Ecto neural progenitor cell (in vitro differentiated cells): ENCODE measurements around the gene ETNK2.
"Not testable (repeated sequence)": the region's sequence is repeated elsewhere in the genome, so short reads cannot be mapped to it uniquely, and the experiment has no call there.

Experiments
- DNase-seq: peaks from one replicate; pipeline ENCODE4 v3.0.0-alpha.2; 2018; ENCODE audit warnings: low spot score

ETNK2 gene

DNA sequence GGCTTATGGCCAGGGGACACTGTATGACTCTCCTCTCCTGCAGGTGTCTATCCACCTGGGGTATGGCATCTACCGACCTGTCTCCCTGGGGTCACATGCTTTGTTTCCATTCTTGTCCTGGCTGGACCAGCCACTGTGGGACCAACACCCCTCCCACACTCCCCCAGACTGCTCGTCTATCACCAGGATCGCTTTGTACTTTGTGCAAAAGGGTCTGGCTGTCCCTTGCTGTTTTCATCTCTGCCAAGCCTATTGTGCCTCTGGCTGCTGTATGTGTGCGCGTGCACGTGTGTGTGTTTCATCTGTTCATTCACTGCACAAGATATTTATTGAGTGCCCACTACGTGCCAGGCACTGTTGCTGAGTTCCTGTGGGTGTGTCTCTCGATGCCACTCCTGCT lies 25.5 kb downstream of the ETNK2 start:
- DNase-seq, result no peak

DNA sequence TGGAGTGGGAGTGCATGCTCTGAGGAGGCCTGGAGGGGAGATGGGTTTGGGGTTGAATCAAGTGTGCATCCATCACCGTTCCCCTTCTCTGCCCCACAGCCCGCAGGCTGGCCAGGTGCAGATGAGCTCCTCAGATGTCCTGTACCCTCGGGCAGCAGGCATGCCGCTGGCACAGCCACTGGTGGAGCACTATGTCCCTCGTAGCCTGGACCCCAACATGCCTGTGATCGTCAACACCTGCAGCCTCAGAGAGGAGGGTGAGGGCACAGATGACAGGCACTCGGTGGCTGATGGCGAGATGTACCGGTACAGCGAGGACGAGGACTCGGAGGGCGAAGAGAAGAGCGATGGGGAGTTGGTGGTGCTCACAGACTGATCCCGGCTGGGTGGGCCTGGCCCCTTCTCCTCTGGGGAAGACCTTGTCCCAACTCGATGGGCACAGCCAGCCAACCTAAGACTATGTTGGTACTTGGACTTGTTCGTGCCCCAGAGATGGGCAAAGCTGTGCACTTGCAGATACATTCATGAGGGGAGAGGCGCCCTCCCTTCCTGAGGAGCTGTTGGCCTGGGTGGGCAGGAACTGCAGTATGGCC lies 26.0 kb downstream of the ETNK2 start:
- no peak for DNase-seq

DNA sequence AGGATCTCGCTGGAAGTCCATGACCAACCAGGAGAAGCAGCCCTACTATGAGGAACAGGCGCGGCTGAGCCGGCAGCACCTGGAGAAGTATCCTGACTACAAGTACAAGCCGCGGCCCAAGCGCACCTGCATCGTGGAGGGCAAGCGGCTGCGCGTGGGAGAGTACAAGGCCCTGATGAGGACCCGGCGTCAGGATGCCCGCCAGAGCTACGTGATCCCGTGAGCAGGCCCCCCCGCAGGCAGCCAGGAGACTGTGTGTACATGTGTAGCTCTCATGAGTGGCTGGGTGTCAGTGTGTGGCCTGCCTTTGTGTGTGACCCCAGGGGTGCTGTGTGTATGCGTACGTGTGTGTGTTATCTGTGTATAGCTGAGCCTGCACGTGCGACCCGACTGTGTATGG lies 27.2 kb downstream of the ETNK2 start:
- DNase-seq, result no peak

DNA sequence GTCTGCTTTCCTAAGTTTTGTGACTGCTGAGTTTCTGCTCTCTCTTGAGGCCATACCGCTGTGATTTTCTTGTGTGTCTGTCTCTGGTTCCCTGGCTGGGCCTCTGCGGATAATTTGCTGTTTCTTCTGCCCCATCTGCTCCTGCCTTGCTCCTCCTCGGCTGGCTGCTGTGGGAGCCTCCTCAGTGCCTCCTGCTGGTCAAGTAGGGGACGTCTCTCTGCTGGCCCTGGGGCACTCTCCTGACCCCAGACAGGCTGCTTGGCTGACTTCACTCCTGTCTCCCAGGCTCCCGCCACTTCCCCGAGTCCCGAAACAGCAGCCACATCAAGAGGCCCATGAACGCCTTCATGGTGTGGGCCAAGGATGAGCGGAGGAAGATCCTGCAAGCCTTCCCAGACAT lies 28.5 kb downstream of the ETNK2 start:
- DNase-seq, result peak; percentile 69

DNA sequence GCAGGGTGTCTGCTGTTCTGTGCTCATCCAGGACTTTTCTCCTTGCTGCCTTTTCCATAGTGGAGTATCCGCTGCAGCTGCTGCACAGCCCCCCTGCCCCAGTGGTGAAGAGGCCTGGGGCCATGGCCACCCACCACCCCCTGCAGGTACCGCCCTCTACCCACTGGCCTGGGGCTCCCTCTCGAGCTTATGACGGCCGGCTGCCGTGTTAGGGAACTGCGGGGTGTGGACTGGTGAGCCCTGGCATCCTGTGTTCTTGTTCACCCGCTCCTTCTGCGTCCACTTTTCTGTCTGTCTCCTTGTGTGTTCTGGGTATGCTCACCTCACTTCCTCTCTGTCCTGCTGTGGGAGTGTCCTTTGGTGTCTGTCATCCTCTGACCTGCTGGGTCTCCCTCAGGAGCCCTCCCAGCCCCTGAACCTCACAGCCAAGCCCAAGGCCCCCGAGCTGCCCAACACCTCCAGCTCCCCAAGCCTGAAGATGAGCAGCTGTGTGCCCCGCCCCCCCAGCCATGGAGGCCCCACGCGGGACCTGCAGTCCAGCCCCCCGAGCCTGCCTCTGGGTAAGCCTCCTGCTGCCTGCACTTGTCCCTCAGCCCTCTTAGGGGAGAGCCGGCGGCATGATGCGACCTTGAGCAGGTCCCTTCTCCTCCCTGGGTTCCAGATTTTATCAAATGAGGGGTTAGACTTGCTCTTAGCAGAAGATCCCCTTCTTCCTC lies 29.8 kb downstream of the ETNK2 start:
- DNase-seq, result no peak

DNA sequence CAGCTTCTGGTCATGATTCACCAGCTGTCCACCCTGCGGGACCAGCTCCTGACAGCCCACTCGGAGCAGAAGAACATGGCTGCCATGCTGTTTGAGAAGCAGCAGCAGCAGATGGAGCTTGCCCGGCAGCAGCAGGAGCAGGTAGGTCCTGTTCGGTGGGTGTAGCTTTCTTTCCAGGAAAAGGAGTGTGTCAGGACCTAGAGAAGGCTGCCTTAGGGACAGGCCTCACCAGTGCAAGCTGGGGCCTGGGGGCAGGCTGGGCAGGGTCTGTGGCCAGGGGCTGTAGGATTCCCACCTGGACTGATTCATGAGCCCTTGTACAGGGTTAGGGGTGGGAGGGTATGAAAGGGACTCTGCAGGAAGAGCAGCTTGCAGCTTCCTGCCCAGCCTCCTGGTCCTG lies 35.3 kb downstream of the ETNK2 start:
- DNase-seq, result no peak

DNA sequence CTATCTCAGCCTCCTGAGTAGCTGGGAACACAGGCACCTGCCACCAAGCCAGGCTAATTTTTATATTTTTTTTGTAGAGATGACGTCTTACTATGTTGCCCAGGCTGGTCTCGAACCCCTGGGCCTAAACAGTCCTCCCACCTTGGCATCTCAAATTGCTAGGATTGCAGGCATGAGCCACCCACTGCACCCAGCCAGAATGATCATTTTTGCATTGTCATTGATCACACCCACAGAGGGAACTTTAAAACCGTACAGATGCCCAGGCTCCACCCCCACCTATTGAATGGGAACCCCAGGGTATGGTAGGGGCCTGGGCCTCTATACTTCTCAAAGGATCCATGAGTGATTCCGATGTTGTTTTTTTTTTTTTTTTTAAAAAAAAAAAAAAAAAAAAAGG lies 36.7 kb downstream of the ETNK2 start:
- no peak for DNase-seq

DNA sequence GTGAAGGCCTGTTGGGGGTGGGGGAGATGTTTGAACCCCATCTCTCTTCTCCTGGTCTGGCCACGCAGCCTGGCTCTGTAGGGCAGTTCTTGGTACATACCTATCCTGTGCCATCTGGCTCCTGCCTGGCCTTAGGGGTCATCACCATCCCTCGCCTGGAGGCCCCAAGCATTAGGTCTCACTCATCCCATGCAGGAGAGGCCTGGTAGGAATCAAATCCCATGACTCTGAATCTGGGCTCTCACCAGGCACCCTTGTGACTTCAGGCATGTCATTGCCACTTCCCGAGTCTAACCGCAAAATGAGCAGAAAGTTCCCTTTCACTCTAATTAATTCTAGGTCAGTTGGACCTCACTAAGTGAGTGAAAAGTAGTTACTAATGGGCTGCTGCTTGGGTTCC lies 37.2 kb downstream of the ETNK2 start:
- DNase-seq, result no peak

DNA sequence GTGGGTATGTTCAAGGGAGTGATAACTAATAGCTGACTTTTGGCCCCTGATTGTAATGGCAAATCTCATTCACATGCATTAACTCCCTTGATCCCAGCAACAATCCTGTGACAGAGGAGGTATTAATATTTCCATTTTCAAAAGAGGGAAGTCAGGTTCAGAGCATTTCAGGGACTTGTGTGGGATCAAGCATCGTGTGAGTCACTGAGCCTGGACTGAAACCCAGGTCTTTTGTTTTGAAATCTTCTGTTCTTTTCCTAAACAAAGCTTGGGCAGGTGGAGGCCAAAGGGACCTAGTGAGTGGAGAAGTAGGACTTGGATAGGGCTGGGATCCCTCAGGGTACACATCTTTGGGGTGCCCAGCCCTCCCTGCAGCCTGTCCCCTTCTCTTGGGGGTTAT lies 37.9 kb downstream of the ETNK2 start:
- no peak for DNase-seq

DNA sequence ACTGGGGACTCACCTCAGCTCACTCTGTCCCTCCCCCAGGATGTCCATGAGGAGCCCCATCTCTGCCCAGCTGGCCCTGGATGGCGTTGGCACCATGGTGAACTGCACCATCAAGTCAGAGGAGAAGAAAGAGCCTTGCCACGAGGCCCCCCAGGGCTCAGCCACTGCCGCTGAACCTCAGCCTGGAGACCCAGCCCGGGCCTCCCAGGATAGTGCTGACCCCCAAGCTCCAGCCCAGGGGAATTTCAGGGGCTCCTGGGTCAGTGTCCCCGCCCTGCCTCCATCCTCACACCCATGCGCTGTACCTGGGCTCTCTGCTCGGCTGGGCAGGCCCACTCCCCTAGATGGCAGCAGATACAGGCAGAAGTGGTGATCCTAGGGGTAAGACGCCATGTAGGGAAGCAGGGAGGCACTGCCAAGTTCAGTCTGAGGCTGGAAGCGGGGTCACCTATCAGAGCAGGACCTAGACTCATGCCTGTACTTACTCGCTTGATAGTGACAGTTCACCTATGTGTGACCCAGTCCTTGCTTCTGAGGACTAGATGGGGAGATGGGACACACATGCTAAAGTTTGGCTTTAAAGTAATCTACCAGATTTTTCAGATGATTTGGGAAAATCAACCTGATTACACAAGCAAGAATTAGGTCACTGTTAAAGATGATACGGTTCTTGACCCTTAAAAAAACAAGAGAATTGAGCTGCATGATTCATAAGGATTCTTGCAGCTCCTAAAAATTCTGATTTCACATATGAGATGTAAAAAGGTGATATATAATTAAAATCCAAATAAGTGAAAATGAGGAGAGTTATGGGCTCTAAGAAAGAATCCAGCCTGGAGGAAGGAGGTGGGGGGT lies 38.7 kb downstream of the ETNK2 start:
- DNase-seq, result no peak

DNA sequence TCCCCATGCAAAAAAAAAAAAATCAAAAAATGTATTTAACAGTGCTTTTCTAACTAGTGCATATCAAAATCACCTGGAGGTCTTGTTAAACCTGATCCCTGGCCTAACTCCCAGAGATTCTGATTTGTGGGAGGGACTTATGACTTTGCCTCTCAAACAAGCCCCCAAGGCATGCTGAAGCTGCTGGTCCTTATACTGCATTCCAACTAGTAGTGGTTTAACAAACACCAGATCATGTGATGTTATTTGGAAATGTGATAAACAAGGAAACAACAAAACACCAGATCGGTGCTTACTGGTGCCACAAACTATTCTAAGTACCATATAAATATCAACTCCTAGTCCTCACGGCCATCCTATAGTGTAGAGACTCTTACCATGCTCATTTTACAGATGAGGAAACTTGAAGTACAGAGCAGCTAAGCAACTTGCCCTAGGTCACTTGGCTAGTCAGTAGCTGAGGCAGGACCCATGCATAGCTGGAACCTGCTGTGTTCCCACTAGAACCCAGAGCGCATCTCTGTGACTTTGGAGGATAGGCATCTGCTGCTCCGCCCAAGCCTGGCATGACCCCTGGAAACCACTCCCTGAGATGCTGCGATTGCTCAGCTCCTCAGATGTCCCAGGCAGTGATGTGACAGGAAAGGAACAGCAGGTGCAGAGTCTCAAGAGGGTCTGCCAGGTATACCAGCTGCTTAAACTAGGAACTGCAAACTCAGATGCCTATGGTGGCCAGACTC lies 40.8 kb downstream of the ETNK2 start:
- no peak for DNase-seq

DNA sequence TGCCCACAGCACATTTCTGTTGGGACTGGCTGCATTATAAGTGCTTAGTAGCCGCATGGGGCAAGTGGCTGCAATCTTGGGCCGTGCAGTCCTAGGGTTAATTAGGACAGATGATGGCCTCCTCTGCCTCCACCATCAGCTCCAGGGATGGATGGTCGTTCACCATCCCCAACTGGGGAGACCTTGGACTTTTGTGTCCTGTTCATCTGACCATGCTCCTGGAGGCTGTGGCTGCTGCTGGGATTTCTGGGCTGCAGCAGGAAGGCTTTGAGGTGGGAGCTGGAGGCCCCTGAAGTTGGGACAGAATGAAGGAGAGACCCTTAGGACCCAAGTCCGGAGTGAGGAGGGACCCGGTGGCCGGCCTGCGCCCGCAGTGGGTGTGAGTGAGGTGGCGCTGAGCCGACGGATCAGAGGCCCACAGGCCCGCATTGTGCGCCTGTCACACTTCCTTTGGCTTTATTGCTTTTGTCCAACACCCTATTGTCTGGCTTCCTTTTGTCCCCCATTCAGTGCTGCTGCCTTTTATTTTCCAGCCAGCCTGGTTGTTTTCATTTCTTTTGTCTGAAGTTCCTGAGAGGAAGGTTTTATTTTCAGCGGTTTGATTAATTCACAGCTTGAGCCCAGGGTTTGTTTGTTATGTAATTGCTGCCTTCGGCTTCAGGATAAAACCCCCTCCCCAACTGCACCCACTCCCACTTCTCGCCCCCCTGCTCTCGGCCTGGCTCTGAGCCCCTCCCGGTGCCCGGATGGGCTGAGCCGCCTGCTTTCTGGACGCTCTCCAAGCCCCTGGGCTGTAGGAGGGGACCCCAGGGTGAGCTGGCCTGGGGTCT lies 43.3 kb downstream of the ETNK2 start:
- DNase-seq, result peak; percentile 82

DNA sequence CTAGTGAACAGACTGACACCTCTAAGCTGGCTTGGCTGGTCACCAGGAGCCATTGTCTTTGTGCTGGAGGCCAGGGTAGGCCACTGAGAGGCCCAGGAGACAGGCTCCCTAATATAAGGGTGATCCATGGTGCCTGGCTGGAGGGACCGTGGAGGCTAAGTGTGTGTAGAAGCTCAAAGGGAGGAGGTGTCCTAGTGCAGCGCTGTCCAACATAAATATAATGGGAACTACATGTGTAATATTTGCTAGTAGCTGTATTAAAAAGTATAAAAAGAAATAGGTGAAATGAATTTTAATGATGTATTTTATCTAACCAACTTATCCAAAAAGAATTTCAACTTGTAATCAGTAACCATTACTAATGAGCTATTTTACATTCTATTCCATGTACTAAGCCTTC lies 44.0 kb downstream of the ETNK2 start:
- no peak for DNase-seq

DNA sequence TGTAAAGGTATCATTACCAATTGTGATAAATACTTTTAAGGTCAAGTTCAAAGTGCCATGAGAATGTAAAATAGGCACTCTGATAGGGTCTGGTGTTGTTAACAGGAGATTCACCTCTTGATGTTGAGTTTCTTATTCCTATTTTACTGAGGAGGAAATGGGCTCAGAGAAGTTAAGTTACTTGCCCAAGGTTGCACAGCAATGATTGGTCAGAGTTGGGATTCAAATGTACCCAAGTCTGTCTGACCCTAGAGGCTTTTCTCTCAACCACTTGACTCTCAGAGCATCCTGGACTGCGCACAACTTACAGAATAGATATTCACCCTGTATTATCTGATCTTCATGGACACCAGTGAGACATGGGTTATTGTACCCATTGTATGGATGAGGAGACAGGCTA lies 45.0 kb downstream of the ETNK2 start:
- no peak for DNase-seq

DNA sequence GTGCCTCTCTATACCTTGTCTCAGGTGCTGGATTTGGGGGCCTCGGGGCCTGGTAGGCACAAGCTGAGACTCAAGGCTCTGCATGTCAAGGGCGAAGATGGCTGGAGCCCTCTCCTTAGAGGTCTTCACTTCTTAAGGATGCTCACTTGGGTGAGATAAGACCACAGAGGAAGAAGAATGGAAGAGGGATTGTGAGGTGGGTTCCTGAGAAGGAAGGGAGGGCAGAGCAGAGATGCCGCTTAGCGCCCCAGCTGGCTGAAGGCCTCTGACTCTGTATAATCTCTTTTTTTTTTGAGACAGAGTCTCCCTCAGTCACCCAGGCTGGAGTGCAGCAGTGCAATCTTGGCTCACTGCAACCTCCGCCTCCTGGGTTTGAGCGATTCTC lies 46.7 kb downstream of the ETNK2 start:
- no peak for DNase-seq

DNA sequence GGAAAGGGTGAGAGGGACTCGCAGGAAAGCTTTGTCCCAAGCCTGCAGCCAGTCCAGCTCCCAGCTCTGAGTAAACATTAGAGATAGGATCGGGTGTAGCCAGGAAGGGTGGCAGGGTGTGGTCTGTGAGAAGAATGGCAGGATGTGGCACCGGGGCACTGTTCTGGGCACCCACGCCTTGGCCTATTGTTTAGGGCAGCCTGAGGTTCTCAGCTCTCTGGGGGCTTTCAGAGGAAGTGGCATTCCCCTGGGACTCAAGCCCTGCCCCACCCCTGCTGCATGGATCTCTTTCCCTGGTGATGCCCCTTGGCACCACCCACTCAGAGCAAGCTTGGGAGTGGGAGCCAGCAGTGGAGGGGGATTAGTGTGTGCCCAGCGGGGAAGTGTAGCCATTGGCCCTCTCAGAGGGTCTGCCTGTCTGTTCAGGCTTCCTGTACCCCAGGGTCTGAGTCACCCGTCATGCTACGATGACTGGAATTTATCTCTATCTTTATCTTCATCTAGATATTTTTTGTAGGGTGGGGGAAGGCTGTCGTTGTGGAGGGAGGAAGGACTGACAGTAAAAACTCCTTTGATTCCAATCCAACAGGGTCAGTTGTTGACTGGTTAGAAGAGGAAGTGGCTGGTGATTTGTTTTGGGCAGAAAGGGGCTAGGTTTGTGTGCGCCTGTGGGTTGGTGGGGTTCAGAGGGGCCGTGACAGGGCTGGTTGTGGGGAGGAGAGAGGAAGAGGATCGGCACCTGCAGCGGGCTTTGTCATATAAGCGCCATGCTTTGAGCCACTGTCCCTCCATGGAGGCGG lies 47.3 kb downstream of the ETNK2 start:
- DNase-seq, result no peak

DNA sequence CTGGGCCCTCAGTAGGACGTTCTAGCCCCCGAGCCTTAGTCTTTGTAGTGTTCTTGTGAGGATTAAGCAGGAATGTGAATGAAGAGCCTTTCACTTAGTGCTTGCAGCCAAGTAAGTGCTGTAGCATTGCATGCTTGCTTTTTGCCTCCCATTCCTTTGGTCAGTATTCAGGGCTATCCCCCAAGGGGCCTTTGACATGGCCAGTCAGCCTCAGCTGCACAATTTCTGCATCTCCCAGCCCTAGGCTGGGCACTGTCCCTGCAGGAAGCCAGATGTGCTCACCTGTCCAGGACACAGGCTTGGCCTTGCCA lies 48.5 kb downstream of the ETNK2 start:
- DNase-seq, result no peak

DNA sequence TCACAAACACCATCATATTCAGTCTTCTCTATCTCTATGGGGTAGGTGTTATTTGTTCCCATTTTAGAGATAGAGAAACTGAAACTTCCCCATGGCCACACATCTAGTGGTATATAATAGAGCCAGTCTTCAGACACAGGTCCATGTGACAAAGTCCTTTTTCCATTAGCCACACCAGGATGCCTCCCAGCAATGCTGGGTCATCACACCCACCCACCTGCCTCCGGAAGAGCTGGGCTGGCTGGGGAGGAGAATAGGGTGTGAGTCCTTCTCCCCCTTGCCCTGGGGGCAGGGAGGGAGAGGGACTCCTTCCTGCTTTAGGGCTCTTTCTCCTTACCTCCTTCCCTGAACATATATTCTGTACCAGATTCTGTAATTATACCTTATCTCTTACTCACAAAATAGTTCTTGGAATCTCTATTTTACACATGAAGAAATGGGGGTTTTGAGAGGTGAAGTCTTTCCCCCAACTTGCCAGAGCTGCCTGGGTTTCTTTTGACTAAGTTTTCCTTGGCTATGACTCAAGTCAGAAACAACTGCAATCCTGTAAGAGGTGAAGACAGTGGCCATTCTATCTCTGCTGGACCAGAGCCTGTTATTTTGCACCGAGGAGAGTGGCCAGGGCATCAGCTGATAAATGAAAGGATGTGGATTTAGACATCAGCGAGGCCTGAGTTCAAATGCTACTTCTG lies 49.0 kb downstream of the ETNK2 start:
- no peak for DNase-seq

DNA sequence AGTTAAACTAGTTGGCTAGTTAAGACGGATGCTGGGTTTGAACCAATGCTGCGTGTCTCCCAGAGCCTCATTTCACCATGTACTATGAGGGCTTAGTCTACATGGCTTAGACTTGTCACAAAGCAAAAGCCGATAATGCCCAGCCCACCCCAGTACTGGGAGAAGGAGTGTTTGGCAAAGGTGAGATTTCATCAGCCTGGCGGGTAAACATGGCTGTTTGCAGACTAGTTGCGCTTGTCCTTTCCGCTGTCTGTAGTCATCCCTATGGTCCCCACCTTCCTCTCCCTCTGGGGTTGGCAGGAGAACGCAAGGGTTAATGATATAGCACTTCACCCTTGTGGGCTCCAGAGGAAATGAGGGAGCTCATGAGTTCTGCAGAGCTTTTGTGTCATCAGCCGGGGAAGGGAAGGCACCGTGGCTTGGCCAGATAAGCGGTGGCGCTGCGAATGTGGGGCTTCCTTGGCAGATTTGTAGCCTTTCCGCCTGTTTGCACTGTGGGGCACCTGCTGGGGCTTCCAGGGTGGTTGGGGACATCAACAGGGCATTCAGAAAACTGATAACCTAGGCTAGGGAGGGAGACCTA lies 49.7 kb downstream of the ETNK2 start:
- DNase-seq, result no peak

DNA sequence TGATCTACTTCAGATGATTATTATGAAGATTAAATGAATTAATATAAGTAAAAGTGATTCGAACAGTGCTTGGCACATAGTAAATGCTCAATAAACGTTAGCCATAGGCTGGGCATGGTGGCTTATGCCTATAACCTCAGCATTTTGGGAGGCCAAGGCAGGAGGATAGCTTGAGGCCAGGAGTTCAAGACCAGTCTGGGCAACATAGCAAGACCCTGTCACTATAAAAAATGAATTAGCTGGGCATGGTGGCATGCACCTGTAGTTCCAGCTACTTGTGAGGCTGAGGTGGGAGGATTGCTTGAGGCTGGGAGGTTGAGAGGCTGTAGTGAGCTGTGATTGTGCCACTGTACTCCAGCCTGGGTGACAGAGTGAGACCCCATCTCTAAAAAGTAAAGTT lies 52.1 kb downstream of the ETNK2 start:
- not testable (repeated sequence) for DNase-seq
